Coronary artery (tissue), 2 donors: ENCODE results near the gene OR6J1.
"Not testable (repeated sequence)": the region's sequence is repeated elsewhere in the genome, so short reads cannot be mapped to it uniquely, and the experiment has no call there.

ENCODE experiments used
- DNase-seq: peaks from one replicate; pipeline ENCODE4 v3.0.0-alpha.2; 2017; ENCODE audit warnings: low spot score
- H3K27ac ChIP-seq, 2 donors: fragments of 200-600 bp; sonication (generic); one replicate each; pipeline ENCODE4 v1.5.1; 2016 to 2019
- H3K4me3 ChIP-seq: fragments of 200-600 bp; sonication (generic); 2 replicates; pipeline ENCODE4 v1.5.1; 2016; ENCODE audit warnings: mild to moderate bottlenecking, moderate library complexity
- CTCF ChIP-seq: fragments of 200-600 bp; sonication (generic); IDR thresholded peaks from one replicate; pipeline ENCODE4 v1.5.1; 2019; ENCODE audit warnings: antibody characterized with exemption

The OR6J1 gene

GRCh38 chr14:22593189-22593588 lies 51.0 kb downstream of the OR6J1 start:
- Histone ChIP-seq H3K27ac (no peak overlapping the region), H3K4me3 (no peak overlapping the region)
- TF ChIP-seq CTCF = no peak
- DNase-seq = no peak

- TF ChIP-seq CTCF = no peak
- peak; percentile 99 for DNase-seq
- H3K4me3 ChIP-seq = peak within 1 kb of the TSS; percentile 85
- H3K27ac ChIP-seq = peak within 1 kb of the TSS; percentile 93 to 96
Measured at GRCh38 chr14:22589096-22589839, 54.9 kb downstream of the OR6J1 start, which contains the start of gene DAD1. TSS of gene DAD1 (minus strand) at chr14:22589224. CDS start at chr14:22589157, 67 bp downstream.

- no peak for DNase-seq
- no peak for TF ChIP-seq CTCF
- Histone ChIP-seq H3K27ac (peak overlapping the region; percentile 93 to 96), H3K4me3 (peak overlapping the region; percentile 85)
Measured at GRCh38 chr14:22588526-22589095, 55.5 kb downstream of the OR6J1 start.

- peak overlapping the region in 1 of 2 donors; percentile 96 for H3K27ac ChIP-seq
- DNase-seq = not testable (repeated sequence)
- H3K4me3 ChIP-seq = peak overlapping the region; percentile 85
Measured at GRCh38 chr14:22587677-22588422, 56.3 kb downstream of the OR6J1 start.

- H3K27ac ChIP-seq = no peak overlapping the region
- no peak for TF ChIP-seq CTCF
- peak overlapping the region; percentile 85 for H3K4me3 ChIP-seq
- no peak for DNase-seq
Measured at GRCh38 chr14:22587247-22587646, 56.9 kb downstream of the OR6J1 start.

- DNase-seq = no peak
- Histone ChIP-seq H3K27ac (no peak overlapping the region), H3K4me3 (no peak overlapping the region)
- no peak for TF ChIP-seq CTCF
Measured at GRCh38 chr14:22583994-22584393, 60.2 kb downstream of the OR6J1 start.
